A673 (cell line): Measurements from ENCODE around the gene DPYD.

Source experiments
- EZH2 ChIP-seq: fragments of 200-600 bp; sonication (generic); IDR thresholded peaks from 2 replicates; pipeline ENCODE4 v1.6.1; 2017; ENCODE audit warnings: borderline replicate concordance, low read depth, mild to moderate bottlenecking, mixed read lengths, antibody characterized with exemption, low read length; ENCODE audit not compliant: poor library complexity, severe bottlenecking
- TF ChIP-seq, protein P1 (sequence below): fragments of 300-800, 200-600 bp; sonication (generic); conservative IDR thresholded peaks from 2 replicates; pipeline ENCODE4 v1.5.1; 2017; ENCODE audit warnings: low read depth, mild to moderate bottlenecking, antibody characterized with exemption, low read length, moderate library complexity, mixed read lengths

DNA sequence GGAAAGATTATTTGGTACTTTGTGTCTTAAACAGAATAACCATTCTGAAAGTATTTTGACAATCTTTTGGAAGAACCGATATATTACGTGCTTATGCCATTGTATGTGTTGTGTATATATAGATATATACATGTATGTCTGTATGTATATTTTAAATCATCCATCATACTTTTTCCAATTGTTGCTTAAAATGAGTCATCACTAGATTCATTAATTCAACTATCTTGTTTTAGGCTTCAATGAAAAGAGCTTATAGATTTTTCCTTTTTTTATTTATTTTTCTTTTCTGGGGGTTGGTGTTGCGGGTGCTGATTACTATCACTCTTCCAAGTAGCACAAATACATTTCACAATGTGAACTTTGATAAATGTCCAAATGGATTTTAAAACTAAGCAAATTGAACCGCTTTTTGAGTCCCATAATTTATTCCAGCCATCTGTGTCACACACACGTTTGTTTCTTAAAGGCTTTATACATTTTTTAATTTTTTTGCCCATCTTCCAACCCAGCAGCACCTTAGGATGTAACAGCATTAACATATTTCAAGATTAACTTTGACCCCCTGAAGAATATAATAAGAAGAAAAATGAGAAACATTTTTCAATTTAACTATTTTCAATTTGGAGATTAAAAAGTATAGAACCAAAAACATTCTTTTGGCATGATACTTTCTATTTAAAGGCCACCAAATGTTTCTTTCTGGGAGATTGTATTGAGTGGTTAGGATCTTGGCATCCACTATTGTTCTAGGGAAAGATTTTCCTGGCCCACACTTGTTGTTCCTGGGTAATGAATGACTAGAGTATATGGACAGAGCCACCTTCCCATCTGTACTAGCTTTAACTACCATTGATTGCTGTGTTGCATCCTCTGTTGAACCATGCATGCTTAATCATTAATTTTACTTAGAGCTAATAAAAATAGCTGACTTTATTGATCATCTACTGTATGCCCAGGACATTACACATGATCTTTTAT lies 9.3 kb upstream of the DPYD start:
- no peak for TF ChIP-seq EZH2
- TF ChIP-seq, protein P1, sequence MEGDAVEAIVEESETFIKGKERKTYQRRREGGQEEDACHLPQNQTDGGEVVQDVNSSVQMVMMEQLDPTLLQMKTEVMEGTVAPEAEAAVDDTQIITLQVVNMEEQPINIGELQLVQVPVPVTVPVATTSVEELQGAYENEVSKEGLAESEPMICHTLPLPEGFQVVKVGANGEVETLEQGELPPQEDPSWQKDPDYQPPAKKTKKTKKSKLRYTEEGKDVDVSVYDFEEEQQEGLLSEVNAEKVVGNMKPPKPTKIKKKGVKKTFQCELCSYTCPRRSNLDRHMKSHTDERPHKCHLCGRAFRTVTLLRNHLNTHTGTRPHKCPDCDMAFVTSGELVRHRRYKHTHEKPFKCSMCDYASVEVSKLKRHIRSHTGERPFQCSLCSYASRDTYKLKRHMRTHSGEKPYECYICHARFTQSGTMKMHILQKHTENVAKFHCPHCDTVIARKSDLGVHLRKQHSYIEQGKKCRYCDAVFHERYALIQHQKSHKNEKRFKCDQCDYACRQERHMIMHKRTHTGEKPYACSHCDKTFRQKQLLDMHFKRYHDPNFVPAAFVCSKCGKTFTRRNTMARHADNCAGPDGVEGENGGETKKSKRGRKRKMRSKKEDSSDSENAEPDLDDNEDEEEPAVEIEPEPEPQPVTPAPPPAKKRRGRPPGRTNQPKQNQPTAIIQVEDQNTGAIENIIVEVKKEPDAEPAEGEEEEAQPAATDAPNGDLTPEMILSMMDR: no peak
